Thyroid gland (tissue), 4 donors: ENCODE measurements around the gene SLC22A5. TPM values are rescaled to one million over a fixed set of nuclear protein-coding genes. Genes with fewer than 3 reads are reported as not detected.
A peak's percentile ranks its signal among the peaks of the same experiment; 100 is the strongest.

ENCODE experiments used
- DNase-seq, 2 donors: peaks; one replicate each; pipeline ENCODE4 v3.0.0-alpha.2; 2019
- H3K27ac ChIP-seq, 3 donors: fragments of 200-600 bp; sonication (generic); 1 replicate in 2 of 3; 2 replicates in 1 of 3; pipeline ENCODE4 v1.5.1; 2016 to 2019; ENCODE audit warnings: mild to moderate bottlenecking in 1 of 3, moderate library complexity in 1 of 3
- H3K27me3 ChIP-seq: fragments of 200-600 bp; sonication (generic); one replicate; pipeline ENCODE4 v1.5.1; 2019
- H3K36me3 ChIP-seq, 2 donors: fragments of 200-600 bp; sonication (generic); one replicate each; pipeline ENCODE4 v1.5.1; 2016 to 2019
- H3K4me1 ChIP-seq, 2 donors: fragments of 200-600 bp; sonication (generic); one replicate each; pipeline ENCODE4 v1.5.1; 2017 to 2019
- H3K4me3 ChIP-seq, 3 donors: fragments of 200-600 bp; sonication (generic); replicated peaks in 1 of 3; 1 replicate in 2 of 3; 2 replicates in 1 of 3; pipeline ENCODE4 v1.5.1; 2016; ENCODE audit warnings: mild to moderate bottlenecking in 1 of 3
- H3K9me3 ChIP-seq: fragments of 200-600 bp; sonication (generic); one replicate; pipeline ENCODE4 v1.5.1; 2017
- POLR2A ChIP-seq, 2 donors: fragments of 450-650 bp; IDR thresholded peaks; one replicate each; pipeline ENCODE4 v1.6.1; 2017; ENCODE audit warnings: antibody characterized with exemption in 2 of 2, mild to moderate bottlenecking in 2 of 2, moderate library complexity in 1 of 2
- WGBS, 2 donors: methylation state at CpG; one replicate each; pipeline ENCODE4 v1.1.5; 2017; 5-methylcytosine and 5-hydroxymethylcytosine counted together
- intact Hi-C: fragments of 100-400 bp; cut with DNase I; formaldehyde crosslinking; loops from one replicate; pipeline ENCODE4 v1.15.1; 2023
- total RNA-seq, 4 donors: library from RNA; depleted of rRNA; stranded (reverse); fragments of >200 nt; gene quantifications; one replicate each; pipeline ENCODE4 v1.2.3, GENCODE V29; 2016
- TF ChIP-seq, protein P1 (sequence below), 6 experiments: fragments of 200-600 bp in 3 of 6; fragments of 450-650 bp in 3 of 6; sonication (generic) in 3 of 6; IDR thresholded peaks; one replicate each; pipeline ENCODE4 v1.5.1; 2016 to 2019; ENCODE audit warnings: antibody characterized with exemption in 6 of 6, mild to moderate bottlenecking in 2 of 6, inconsistent platforms in 1 of 6, moderate library complexity in 1 of 6

SLC22A5 gene
- total RNA-seq, 4 donors from 2014 or later, result 18.1 to 28.3 (median 24.2) TPM

GRCh38 chr5:132355140-132355765 is 14.3 kb upstream of the SLC22A5 start:
- no peaks in the 10 kb centered on the region for H3K9me3 ChIP-seq
- TF ChIP-seq, protein P1, sequence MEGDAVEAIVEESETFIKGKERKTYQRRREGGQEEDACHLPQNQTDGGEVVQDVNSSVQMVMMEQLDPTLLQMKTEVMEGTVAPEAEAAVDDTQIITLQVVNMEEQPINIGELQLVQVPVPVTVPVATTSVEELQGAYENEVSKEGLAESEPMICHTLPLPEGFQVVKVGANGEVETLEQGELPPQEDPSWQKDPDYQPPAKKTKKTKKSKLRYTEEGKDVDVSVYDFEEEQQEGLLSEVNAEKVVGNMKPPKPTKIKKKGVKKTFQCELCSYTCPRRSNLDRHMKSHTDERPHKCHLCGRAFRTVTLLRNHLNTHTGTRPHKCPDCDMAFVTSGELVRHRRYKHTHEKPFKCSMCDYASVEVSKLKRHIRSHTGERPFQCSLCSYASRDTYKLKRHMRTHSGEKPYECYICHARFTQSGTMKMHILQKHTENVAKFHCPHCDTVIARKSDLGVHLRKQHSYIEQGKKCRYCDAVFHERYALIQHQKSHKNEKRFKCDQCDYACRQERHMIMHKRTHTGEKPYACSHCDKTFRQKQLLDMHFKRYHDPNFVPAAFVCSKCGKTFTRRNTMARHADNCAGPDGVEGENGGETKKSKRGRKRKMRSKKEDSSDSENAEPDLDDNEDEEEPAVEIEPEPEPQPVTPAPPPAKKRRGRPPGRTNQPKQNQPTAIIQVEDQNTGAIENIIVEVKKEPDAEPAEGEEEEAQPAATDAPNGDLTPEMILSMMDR (IDR thresholded peaks at IDR 0.05), result no peak
- TF ChIP-seq POLR2A (IDR thresholded peaks at IDR 0.05), result no peak
- no peak overlapping the region for H3K27ac ChIP-seq
- 99 to 100% methylated on average over 3 of the region's 3 CpGs for WGBS, 2 donors
- intact Hi-C loops, result no loop called here
- H3K4me3 ChIP-seq, result no peak overlapping the region
- H3K36me3 ChIP-seq, result no peaks in the 10 kb centered on the region
- DNase-seq, result no peak
- no peaks in the 10 kb centered on the region for H3K4me1 ChIP-seq
- no peaks in the 10 kb centered on the region for H3K27me3 ChIP-seq

- Histone ChIP-seq H3K4me1 (peaks cover 0 to 6% of the 10 kb centered on the region in 2 donors), H3K27ac (no peak overlapping the region), H3K36me3 (no peaks in the 10 kb centered on the region), H3K27me3 (no peaks in the 10 kb centered on the region), H3K4me3 (no peak overlapping the region), H3K9me3 (no peaks in the 10 kb centered on the region)
- no peak for DNase-seq
- intact Hi-C loops, result no loop called here
- WGBS, 2 donors, result 86 to 91% methylated on average over 1 of the region's 1 CpG
- TF ChIP-seq POLR2A (IDR thresholded peaks at IDR 0.05), result no peak
- TF ChIP-seq, protein P1 (IDR thresholded peaks at IDR 0.05), result no peak
Observed at GRCh38 chr5:132358775-132359174, 10.7 kb upstream of the SLC22A5 start.

- TF ChIP-seq, protein P1 (IDR thresholded peaks at IDR 0.05), result no peak
- TF ChIP-seq POLR2A (IDR thresholded peaks at IDR 0.05), result no peak
- intact Hi-C loops, result loop anchor here (10.0 kb wide), 1 partner anchor 67 kb away; the partner anchor contains the start of gene SLC22A4
- H3K27me3 ChIP-seq, result no peaks in the 10 kb centered on the region
- no peaks in the 10 kb centered on the region for H3K9me3 ChIP-seq
- H3K27ac ChIP-seq, result no peak overlapping the region
- no peak overlapping the region for H3K4me3 ChIP-seq
- WGBS, 2 donors, result 98 to 100% methylated on average over 2 of the region's 2 CpGs
- H3K4me1 ChIP-seq, result peaks cover 6 to 16% of the 10 kb centered on the region in 2 donors
- no peaks in the 10 kb centered on the region for H3K36me3 ChIP-seq
- no peak for DNase-seq
Observed at GRCh38 chr5:132362086-132362485, 7.4 kb upstream of the SLC22A5 start.

- peak; percentile 53 to 60 for DNase-seq
- H3K27ac ChIP-seq, result no peak overlapping the region
- WGBS, 2 donors, result 71 to 86% methylated on average over 7 of the region's 7 CpGs
Observed at GRCh38 chr5:132363431-132364112, 5.9 kb upstream of the SLC22A5 start.

More at GRCh38 chr5:132363431-132364112, 5.9 kb upstream of the SLC22A5 start:
- Histone ChIP-seq H3K27me3 (no peaks in the 10 kb centered on the region), H3K4me3 (no peak overlapping the region), H3K4me1 (peaks cover 6 to 16% of the 10 kb centered on the region in 2 donors), H3K9me3 (no peaks in the 10 kb centered on the region), H3K36me3 (no peaks in the 10 kb centered on the region)
- TF ChIP-seq POLR2A (IDR thresholded peaks at IDR 0.05), result no peak
- TF ChIP-seq, protein P1 (IDR thresholded peaks at IDR 0.05), result no peak
- intact Hi-C loops, result loop anchor here (10.0 kb wide), 1 partner anchor 69 kb away; the partner anchor contains the start of gene SLC22A4
